Astrocyte (in vitro differentiated cells and primary cell): ENCODE results near the gene CDC16. TPM values are rescaled to one million over a fixed set of nuclear protein-coding genes. Genes with fewer than 3 reads are reported as not detected.

Experiments
- DNase-seq: peaks from one replicate; pipeline ENCODE4 v3.0.0-alpha.2; 2010; ENCODE audit warnings: low read depth
- FAIRE-seq: peaks from 2 replicates; lab custom pipeline; 2011; peaks lifted over from hg19 to GRCh38; lab: Jason Lieb, UNC
- H2AFZ ChIP-seq: 2 replicates; pipeline ENCODE4 v1.6.0; 2012; ENCODE audit warnings: low read depth, low read length, inconsistent platforms
- H3K27ac ChIP-seq: 2 replicates; pipeline ENCODE4 v1.5.1; 2011; ENCODE audit warnings: low read depth, low read length, inconsistent platforms
- H3K27me3 ChIP-seq: 2 replicates; pipeline ENCODE4 v1.6.0; 2011; ENCODE audit warnings: low read length, inconsistent platforms; ENCODE audit not compliant: insufficient read depth
- H3K36me3 ChIP-seq: 2 replicates; pipeline ENCODE4 v1.5.1; 2011; ENCODE audit warnings: low read length, inconsistent platforms; ENCODE audit not compliant: insufficient read depth
- H3K4me1 ChIP-seq: 2 replicates; pipeline ENCODE4 v1.5.1; 2011; ENCODE audit warnings: low read length, inconsistent platforms; ENCODE audit not compliant: insufficient read depth
- H3K4me2 ChIP-seq: 2 replicates; pipeline ENCODE4 v1.6.0; 2012; ENCODE audit warnings: low read length, inconsistent platforms
- H3K4me3 ChIP-seq: 2 replicates; pipeline ENCODE4 v1.5.1; 2011; ENCODE audit warnings: low read depth, mild to moderate bottlenecking, low read length, inconsistent platforms; ENCODE audit not compliant: insufficient read depth
- H3K79me2 ChIP-seq: 2 replicates; pipeline ENCODE4 v1.6.0; 2012; ENCODE audit warnings: mild to moderate bottlenecking, low read length, inconsistent platforms; ENCODE audit not compliant: insufficient read depth
- H3K9ac ChIP-seq: 2 replicates; pipeline ENCODE4 v1.6.0; 2012; ENCODE audit warnings: mild to moderate bottlenecking, low read length, inconsistent platforms
- H3K9me3 ChIP-seq: 2 replicates; pipeline ENCODE4 v1.5.1; 2012; ENCODE audit warnings: low read depth, mild to moderate bottlenecking, low read length, inconsistent platforms; ENCODE audit not compliant: insufficient read depth
- H4K20me1 ChIP-seq: 2 replicates; pipeline ENCODE4 v1.6.0; 2012; ENCODE audit warnings: low read length, inconsistent platforms; ENCODE audit not compliant: insufficient read depth
- H3K27ac Mint-ChIP-seq: one replicate; pipeline ENCODE4 v1.8.0; 2021; ENCODE audit warnings: mild to moderate bottlenecking, mixed read lengths; ENCODE audit not compliant: unreplicated experiment
- H3K27me3 Mint-ChIP-seq: one replicate; pipeline ENCODE4 v1.8.0; 2021; ENCODE audit warnings: low read depth, mixed read lengths; ENCODE audit not compliant: unreplicated experiment
- H3K36me3 Mint-ChIP-seq: one replicate; pipeline ENCODE4 v1.8.0; 2021; ENCODE audit warnings: low read depth, mixed read lengths; ENCODE audit not compliant: unreplicated experiment
- H3K4me1 Mint-ChIP-seq: one replicate; pipeline ENCODE4 v1.8.0; 2021; ENCODE audit warnings: low read depth, mixed read lengths; ENCODE audit not compliant: unreplicated experiment
- H3K4me3 Mint-ChIP-seq: one replicate; pipeline ENCODE4 v1.8.0; 2021; ENCODE audit warnings: mild to moderate bottlenecking, moderate library complexity, mixed read lengths; ENCODE audit not compliant: unreplicated experiment
- H3K9me3 Mint-ChIP-seq: one replicate; pipeline ENCODE4 v1.8.0; 2021; ENCODE audit warnings: mild to moderate bottlenecking, mixed read lengths; ENCODE audit not compliant: unreplicated experiment
- CTCF ChIP-seq: IDR thresholded peaks from 2 replicates; pipeline ENCODE4 v1.5.1; 2011; ENCODE audit warnings: low read depth, mild to moderate bottlenecking, inconsistent platforms, low read length, moderate library complexity; ENCODE audit not compliant: insufficient read depth
- EZH2 ChIP-seq: IDR thresholded peaks from 2 replicates; pipeline ENCODE4 v1.6.1; 2012; ENCODE audit warnings: mild to moderate bottlenecking, low read length, inconsistent platforms; ENCODE audit not compliant: insufficient read depth
- total RNA-seq: library from RNA; stranded (reverse); gene quantifications from 2 replicates; pipeline ENCODE4 v1.2.1, GENCODE V29; 2021

The CDC16 gene
- total RNA-seq, 1 donor from 2014 or later = 77.0 TPM

- FAIRE-seq = no peak
- H3K79me2 ChIP-seq = peaks cover 3% of the 10 kb centered on the region
- Mint-ChIP-seq H3K36me3 (peaks cover 19% of the 10 kb centered on the region), H3K27ac (no peak overlapping the region), H3K9me3 (no peaks in the 10 kb centered on the region), H3K27me3 (no peaks in the 10 kb centered on the region), H3K4me1 (no peaks in the 10 kb centered on the region), H3K4me3 (no peak overlapping the region)
- no peak overlapping the region for H3K27ac ChIP-seq
- H3K9ac ChIP-seq = no peak overlapping the region
- H3K9me3 ChIP-seq = no peaks in the 10 kb centered on the region
- no peak overlapping the region for H3K4me2 ChIP-seq
- TF ChIP-seq CTCF = no peak
- no peak for TF ChIP-seq EZH2
- H4K20me1 ChIP-seq = no peaks in the 10 kb centered on the region
- DNase-seq = no peak
- peaks cover 30% of the 10 kb centered on the region for H3K36me3 ChIP-seq
- no peak overlapping the region for H3K4me3 ChIP-seq
- no peak overlapping the region for H2AFZ ChIP-seq
- H3K27me3 ChIP-seq = no peaks in the 10 kb centered on the region
- no peaks in the 10 kb centered on the region for H3K4me1 ChIP-seq
Observed at GRCh38 chr13:114304346-114305034, 69.8 kb downstream of the CDC16 start.

- H4K20me1 ChIP-seq = no peaks in the 10 kb centered on the region
Observed at GRCh38 chr13:114309086-114309485, 74.4 kb downstream of the CDC16 start.

More at GRCh38 chr13:114309086-114309485, 74.4 kb downstream of the CDC16 start:
- DNase-seq (no peak), FAIRE-seq (no peak)
- H3K27ac ChIP-seq = no peak overlapping the region
- Mint-ChIP-seq H3K27ac (no peak overlapping the region), H3K36me3 (peaks cover 14% of the 10 kb centered on the region), H3K4me1 (peaks cover 7% of the 10 kb centered on the region), H3K9me3 (no peaks in the 10 kb centered on the region), H3K27me3 (no peaks in the 10 kb centered on the region), H3K4me3 (no peak overlapping the region)
- peaks cover 14% of the 10 kb centered on the region for H3K36me3 ChIP-seq
- H3K4me3 ChIP-seq = no peak overlapping the region
- no peak overlapping the region for H3K9ac ChIP-seq
- no peaks in the 10 kb centered on the region for H3K79me2 ChIP-seq
- H3K4me1 ChIP-seq = peaks cover 6% of the 10 kb centered on the region
- H3K27me3 ChIP-seq = no peaks in the 10 kb centered on the region
- TF ChIP-seq EZH2 = no peak
- no peak for TF ChIP-seq CTCF
- no peaks in the 10 kb centered on the region for H3K9me3 ChIP-seq
- no peak overlapping the region for H3K4me2 ChIP-seq
- H2AFZ ChIP-seq = no peak overlapping the region
